ENCODE measurements around the gene P3H4. TPM values are rescaled to one million over a fixed set of nuclear protein-coding genes. Genes with fewer than 3 reads are reported as not detected.
A peak's percentile ranks its signal among the peaks of the same experiment; 100 is the strongest.

P3H4 gene
- polyA plus RNA-seq, 1 donor from 2014 or later = 17.8 TPM

DNA sequence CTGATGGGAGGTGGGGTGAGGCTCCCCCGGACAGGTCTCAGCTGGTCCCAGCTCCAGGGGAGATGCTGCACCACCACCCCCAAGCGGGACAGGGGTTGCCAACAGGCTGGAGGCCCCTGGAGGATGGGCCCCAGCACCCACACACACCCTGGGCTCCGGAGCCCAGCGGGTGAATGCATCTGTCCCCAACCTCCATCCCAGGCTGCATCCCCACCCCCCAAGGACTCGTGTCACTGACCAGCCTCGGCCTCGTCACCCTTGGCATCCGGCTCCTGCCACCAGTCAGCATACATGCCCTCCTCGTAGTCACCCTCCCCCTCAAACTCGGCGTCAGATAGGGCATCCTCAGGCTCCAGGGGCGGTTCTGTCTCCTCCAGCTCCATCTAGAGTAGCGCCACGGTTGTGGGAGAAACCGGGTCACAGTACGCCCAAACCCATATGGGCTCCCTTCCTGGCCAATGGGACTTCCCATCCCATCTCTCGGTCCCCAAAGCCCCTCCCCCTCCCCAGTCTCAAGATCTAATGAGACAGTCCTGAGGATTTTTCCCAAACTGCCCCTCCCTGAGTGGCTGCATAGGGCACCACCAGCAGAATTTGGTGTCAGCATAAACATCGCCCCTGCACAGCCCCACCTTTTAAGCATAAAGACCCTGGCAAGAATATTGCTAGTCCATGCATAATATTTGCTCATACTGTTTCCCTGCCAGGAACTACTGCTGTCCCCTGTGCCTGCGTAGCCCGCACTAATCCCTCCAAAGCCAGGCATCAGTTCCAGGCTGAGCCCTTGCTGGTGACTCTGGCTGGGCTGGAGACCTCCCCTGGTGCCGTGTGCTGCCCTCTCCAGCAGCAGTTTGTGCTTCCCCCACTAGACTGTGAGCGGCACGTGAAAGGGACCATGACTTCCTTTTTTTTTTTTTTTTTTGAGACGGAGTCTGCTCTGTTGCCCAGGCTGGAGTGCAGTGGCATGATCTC, 8.4 kb downstream of the P3H4 start:
- Histone ChIP-seq H3K27me3 (ENCODE audit: insufficient read depth, low read depth, low read length) (no peaks in the 10 kb centered on the region), H3K9me3 (ENCODE audit: low read length) (no peaks in the 10 kb centered on the region), H3K9me2 (ENCODE audit: insufficient read depth, low read length) (no peaks in the 10 kb centered on the region), H3K79me2 (replicated peaks; ENCODE audit: insufficient read depth, low read length) (no peaks in the 10 kb centered on the region), H2AFZ (ENCODE audit: low read depth, low read length) (no peak overlapping the region), H3K27ac (ENCODE audit: low read length) (no peak overlapping the region), H3F3A (ENCODE audit: insufficient read depth, low read length, poor library complexity, severe bottlenecking) (no peaks in the 10 kb centered on the region), H3K4me3 (ENCODE audit: low read length) (no peak overlapping the region), H4K20me1 (ENCODE audit: insufficient read depth) (no peaks in the 10 kb centered on the region), H3K4me2 (ENCODE audit: low read length) (no peak overlapping the region), H3K36me3 (ENCODE audit: insufficient read depth, low read length) (no peaks in the 10 kb centered on the region), H3K9ac (ENCODE audit: low read length) (no peak overlapping the region)
- TF ChIP-seq MXI1 (conservative IDR thresholded peaks at IDR 0.05; ENCODE audit: poor library complexity, severe bottlenecking) (no peak), TAF1 (IDR thresholded peaks at IDR 0.05; ENCODE audit: low read depth) (no peak), EP300 (conservative IDR thresholded peaks at IDR 0.05; ENCODE audit: poor library complexity, severe bottlenecking) (no peak), EZH2 (IDR thresholded peaks at IDR 0.05; ENCODE audit: borderline replicate concordance, insufficient read depth, low read length, poor library complexity, severe bottlenecking) (no peak), POLR2AphosphoS5 (IDR thresholded peaks at IDR 0.05) (no peak), SMC3 (conservative IDR thresholded peaks at IDR 0.05; ENCODE audit: poor library complexity) (no peak), RAD21 (conservative IDR thresholded peaks at IDR 0.05) (no peak)
- TF ChIP-seq, protein P1, sequence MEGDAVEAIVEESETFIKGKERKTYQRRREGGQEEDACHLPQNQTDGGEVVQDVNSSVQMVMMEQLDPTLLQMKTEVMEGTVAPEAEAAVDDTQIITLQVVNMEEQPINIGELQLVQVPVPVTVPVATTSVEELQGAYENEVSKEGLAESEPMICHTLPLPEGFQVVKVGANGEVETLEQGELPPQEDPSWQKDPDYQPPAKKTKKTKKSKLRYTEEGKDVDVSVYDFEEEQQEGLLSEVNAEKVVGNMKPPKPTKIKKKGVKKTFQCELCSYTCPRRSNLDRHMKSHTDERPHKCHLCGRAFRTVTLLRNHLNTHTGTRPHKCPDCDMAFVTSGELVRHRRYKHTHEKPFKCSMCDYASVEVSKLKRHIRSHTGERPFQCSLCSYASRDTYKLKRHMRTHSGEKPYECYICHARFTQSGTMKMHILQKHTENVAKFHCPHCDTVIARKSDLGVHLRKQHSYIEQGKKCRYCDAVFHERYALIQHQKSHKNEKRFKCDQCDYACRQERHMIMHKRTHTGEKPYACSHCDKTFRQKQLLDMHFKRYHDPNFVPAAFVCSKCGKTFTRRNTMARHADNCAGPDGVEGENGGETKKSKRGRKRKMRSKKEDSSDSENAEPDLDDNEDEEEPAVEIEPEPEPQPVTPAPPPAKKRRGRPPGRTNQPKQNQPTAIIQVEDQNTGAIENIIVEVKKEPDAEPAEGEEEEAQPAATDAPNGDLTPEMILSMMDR (IDR thresholded peaks at IDR 0.05; ENCODE audit: poor library complexity, severe bottlenecking) = no peak
- TF ChIP-seq, protein P2, sequence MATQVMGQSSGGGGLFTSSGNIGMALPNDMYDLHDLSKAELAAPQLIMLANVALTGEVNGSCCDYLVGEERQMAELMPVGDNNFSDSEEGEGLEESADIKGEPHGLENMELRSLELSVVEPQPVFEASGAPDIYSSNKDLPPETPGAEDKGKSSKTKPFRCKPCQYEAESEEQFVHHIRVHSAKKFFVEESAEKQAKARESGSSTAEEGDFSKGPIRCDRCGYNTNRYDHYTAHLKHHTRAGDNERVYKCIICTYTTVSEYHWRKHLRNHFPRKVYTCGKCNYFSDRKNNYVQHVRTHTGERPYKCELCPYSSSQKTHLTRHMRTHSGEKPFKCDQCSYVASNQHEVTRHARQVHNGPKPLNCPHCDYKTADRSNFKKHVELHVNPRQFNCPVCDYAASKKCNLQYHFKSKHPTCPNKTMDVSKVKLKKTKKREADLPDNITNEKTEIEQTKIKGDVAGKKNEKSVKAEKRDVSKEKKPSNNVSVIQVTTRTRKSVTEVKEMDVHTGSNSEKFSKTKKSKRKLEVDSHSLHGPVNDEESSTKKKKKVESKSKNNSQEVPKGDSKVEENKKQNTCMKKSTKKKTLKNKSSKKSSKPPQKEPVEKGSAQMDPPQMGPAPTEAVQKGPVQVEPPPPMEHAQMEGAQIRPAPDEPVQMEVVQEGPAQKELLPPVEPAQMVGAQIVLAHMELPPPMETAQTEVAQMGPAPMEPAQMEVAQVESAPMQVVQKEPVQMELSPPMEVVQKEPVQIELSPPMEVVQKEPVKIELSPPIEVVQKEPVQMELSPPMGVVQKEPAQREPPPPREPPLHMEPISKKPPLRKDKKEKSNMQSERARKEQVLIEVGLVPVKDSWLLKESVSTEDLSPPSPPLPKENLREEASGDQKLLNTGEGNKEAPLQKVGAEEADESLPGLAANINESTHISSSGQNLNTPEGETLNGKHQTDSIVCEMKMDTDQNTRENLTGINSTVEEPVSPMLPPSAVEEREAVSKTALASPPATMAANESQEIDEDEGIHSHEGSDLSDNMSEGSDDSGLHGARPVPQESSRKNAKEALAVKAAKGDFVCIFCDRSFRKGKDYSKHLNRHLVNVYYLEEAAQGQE (IDR thresholded peaks at IDR 0.05; ENCODE audit: borderline replicate concordance) = no peak

DNA sequence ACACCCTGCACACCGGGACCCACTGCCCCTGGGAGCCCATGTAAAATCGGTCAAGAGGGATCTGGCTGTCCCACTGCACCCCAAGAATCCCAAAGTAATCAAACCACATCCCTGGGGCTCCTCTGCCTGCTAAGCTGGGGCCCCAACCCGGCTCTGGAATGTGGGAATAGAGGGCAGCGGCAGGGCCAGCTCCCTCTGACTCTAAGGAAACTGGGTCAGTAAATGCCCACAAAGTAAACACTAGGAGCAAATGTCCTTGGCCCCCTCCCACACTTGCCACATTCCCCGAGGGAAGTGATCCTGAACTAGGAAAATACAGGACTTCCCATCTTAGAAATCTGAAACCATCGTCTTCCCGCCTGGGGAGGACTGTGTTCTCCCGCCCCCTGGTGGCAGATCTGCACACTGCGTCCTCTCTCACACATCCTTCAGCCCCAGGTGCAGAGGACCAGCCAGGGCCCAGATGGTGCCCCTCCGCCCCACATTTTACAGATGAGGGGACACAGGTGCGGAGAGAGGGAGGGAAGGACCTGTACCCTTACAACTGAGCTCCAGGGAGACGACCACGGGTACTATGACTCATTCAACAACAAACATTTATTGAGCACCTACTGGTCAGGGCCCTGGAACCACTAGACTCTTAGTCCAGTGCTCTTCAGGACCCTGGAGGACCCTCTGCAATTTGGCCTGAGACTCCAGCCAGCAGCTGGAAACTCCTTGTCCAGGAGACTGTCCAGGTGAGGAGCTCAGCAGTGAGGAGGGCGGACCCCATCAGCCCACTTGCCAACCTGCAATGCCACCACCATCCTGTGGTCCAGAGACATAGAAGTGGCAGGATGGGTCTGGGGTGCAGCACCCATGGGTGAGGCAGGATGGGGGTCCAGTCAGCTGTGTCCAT, 10.1 kb downstream of the P3H4 start:
- H3K79me2 ChIP-seq (replicated peaks; ENCODE audit: insufficient read depth, low read length) = no peaks in the 10 kb centered on the region
- H3K27ac ChIP-seq (ENCODE audit: low read length) = no peak overlapping the region
- H3F3A ChIP-seq (ENCODE audit: insufficient read depth, low read length, poor library complexity, severe bottlenecking) = no peaks in the 10 kb centered on the region
- no peak overlapping the region for H3K4me2 ChIP-seq (ENCODE audit: low read length)
- H3K4me3 ChIP-seq (ENCODE audit: low read length) = no peak overlapping the region
- H3K27me3 ChIP-seq (ENCODE audit: insufficient read depth, low read depth, low read length) = no peaks in the 10 kb centered on the region
- TF ChIP-seq TAF1 (IDR thresholded peaks at IDR 0.05; ENCODE audit: low read depth) (no peak), EP300 (conservative IDR thresholded peaks at IDR 0.05; ENCODE audit: poor library complexity, severe bottlenecking) (no peak), RAD21 (conservative IDR thresholded peaks at IDR 0.05) (peak; percentile 79), POLR2AphosphoS5 (IDR thresholded peaks at IDR 0.05) (no peak), EZH2 (IDR thresholded peaks at IDR 0.05; ENCODE audit: borderline replicate concordance, insufficient read depth, low read length, poor library complexity, severe bottlenecking) (no peak), SMC3 (conservative IDR thresholded peaks at IDR 0.05; ENCODE audit: poor library complexity) (peak; percentile 91), MXI1 (conservative IDR thresholded peaks at IDR 0.05; ENCODE audit: poor library complexity, severe bottlenecking) (no peak)
- TF ChIP-seq, protein P2 (IDR thresholded peaks at IDR 0.05; ENCODE audit: borderline replicate concordance) = peak; percentile 72
- TF ChIP-seq, protein P1 (IDR thresholded peaks at IDR 0.05; ENCODE audit: poor library complexity, severe bottlenecking) = peak; percentile 89
- no peak overlapping the region for H2AFZ ChIP-seq (ENCODE audit: low read depth, low read length)
- no peaks in the 10 kb centered on the region for H3K9me3 ChIP-seq (ENCODE audit: low read length)
- H3K36me3 ChIP-seq (ENCODE audit: insufficient read depth, low read length) = no peaks in the 10 kb centered on the region
- no peak overlapping the region for H3K9ac ChIP-seq (ENCODE audit: low read length)
- no peaks in the 10 kb centered on the region for H3K9me2 ChIP-seq (ENCODE audit: insufficient read depth, low read length)
- H4K20me1 ChIP-seq (ENCODE audit: insufficient read depth) = no peaks in the 10 kb centered on the region
